GM18502 (cell line): ENCODE results near the gene PIGW.

Experiments used
- ATAC-seq: cut with Tn5 transposase; IDR thresholded peaks from one replicate; pipeline ENCODE4 v1.9.1; 2021; ENCODE audit warnings: mild to moderate bottlenecking; ENCODE audit not compliant: unreplicated experiment, poor library complexity

Gene PIGW, protein sequence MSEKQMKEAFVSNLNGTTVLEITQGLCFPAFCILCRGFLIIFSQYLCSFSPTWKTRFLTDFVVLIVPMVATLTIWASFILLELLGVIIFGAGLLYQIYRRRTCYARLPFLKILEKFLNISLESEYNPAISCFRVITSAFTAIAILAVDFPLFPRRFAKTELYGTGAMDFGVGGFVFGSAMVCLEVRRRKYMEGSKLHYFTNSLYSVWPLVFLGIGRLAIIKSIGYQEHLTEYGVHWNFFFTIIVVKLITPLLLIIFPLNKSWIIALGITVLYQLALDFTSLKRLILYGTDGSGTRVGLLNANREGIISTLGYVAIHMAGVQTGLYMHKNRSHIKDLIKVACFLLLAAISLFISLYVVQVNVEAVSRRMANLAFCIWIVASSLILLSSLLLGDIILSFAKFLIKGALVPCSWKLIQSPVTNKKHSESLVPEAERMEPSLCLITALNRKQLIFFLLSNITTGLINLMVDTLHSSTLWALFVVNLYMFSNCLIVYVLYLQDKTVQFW

DNA sequence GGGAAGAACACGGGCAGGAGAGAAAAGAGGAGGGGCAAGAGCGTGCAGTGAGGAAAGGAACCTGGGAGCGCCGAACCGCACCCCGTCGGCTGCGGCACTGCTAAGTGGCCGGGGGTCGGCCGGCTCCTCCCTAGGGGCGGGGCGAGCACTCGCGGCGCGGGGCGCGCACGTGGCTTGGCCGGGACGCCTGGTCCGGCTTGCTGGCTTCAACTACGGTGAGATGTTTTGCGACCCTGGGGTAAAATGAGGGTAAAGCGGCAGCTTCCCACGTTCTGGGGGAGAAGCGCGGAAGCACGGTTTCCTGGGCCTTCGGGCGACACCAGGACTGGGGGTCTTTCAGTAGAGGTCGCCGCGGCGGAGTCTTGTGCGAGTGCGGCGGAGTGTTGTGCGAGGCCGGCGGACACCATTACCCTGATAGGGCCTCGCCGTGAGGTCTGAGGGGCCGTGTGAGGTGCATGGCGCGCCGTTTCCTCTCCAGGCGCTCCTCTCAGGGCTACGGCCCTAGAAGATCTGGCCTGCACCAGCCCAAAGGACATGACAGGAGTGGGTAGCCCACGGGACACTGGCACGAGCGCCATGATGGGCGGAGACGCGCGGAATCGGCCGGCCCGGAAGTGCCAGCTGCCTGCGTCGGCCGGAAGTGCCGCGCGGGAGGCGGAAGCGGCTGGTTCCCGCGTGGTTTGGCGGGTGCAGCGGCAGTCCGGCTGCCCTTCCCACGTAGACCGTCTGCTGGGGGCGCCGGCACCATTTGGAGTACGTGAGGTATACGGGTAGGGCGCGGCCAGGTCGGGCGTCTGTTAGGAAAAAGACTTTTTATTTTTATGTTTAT, at the start of gene PIGW, which contains the start of gene MYO19:
PIGW (plus strand) TSS at position 148 of the 829 bp plus-strand sequence. CDS start 2,115 bp downstream, outside the sequence.
MYO19 (minus strand) TSS at position 29 of the 829 bp plus-strand sequence. CDS start 2,330 bp downstream, outside the sequence.
- ATAC-seq, result peak; percentile 73

DNA sequence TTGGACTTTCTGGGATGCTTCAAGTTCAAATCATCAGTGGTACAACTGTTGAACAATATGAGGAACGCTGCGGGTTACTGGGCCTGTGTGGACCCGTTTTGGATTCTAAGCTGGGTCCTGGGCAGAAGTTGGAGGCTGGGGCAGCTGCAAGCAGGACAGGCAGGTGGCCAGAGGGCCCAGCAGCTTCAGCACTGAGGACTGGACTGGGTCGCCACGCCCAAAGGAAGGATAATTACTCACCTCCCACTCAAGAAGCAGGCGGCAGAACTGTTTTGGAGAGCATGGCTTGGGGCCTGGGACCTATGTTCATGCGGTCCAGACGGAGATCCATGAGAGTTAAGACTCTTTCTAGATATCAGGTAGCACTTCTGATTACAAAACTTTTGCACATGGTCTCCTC, 49.8 kb upstream of the PIGW start:
- ATAC-seq, result no peak

DNA sequence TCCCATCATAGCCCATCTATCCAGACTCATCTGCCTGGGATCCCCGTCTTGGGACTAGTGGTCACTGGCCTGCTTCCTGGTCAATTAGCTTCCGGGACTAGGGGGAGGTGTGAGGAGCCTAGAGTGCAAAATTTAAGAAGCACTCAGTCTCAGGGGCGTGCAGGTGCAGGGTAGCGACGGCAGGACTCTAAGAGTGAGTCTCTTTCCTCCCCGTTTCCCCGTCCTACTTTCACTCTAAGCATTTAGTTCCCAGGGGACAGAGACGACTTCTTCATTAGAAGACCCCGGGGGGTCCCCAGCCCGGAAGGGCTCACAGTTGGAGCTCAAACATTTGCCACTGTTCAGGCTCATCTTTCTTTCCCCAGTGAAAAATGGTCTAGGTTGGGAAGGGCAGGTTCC, 49.0 kb upstream of the PIGW start:
- ATAC-seq, result no peak

DNA sequence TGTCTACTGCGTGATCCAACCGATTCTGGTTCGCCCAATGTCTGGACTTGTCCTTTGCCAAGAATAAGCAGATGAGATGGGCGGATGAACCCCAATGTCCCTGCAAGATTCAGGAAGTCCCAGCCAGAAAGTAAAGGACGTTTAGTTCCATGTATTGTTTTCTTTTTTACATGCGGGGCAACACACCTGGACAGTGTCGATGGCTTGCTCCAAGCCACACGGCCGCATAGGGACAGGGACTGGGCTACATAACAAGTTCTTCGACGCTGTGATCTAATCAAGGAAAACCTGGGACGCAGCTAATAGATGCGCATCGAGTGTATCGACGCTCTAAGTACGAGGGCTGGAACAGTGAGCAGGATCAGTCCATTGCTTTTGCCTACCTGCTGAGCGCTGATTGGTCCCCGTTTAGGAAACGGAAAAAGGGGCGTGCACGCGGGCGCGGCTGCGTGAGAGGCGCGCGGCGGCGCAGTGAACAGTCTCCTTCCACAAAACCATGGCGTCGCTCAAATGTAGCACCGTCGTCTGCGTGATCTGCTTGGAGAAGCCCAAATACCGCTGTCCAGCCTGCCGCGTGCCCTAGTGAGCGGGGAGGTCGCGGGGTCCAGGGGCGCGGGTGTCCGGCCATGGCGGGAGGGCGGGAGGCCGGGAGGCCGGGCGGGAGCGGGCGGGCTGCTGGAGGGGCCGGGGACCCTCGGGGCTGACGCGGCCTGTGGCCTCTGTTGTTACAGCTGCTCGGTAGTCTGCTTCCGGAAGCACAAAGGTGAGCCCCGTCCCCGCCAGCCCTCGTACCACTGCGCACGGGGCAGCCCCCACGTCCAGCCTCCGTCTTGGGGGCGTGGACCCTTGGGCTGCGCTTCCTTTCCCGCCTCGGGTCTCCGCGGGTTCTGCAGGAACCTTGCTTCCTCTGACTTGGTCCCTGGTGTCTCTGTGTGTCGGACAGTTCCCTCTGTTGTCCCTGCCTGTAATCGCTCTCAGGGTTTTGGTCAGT, 48.3 kb upstream of the PIGW start, which contains the start of gene ZNHIT3:
ZNHIT3 (plus strand) TSS at position 478 of the 991 bp plus-strand sequence; CDS start at position 497, 19 bp downstream.
- ATAC-seq, result peak; percentile 88

DNA sequence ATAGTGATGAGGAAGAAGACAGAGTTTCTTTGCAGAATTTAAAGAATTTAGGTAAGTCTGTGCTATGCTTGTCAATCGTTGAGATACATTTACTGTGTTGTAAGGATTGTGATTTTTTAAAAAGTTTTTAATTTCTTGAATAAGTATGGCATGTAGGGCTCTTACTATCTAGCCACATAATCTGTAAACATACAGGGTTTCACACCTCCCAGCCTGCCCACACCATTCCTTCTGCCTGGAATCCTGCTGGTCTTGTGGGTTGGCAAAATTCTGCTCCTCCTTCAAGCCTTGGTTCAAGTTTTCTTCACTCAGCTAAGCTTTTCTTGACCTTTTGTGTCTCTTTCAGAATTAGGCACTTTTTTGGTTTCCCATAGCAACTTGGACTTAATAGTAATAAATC, 40.8 kb upstream of the PIGW start:
- ATAC-seq, result no peak

DNA sequence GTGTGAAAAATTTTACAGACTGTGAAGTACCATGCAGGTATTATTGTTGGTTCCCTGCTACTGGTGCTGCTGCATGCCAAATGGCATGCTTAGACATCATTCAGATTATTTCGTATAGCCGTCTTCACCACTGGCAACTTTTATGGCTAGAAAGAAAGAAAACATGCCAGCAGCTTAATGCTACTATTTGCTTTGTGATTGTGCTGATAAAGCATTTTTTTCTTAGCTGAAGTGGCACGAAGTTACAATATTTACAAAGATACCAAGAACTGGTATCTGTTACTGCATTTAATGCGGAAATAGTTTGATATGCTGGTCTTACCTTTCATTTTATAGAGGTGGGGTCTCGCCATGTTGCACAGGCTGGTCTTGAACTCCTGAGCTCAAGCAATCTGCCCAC, 40.1 kb upstream of the PIGW start:
- no peak for ATAC-seq

DNA sequence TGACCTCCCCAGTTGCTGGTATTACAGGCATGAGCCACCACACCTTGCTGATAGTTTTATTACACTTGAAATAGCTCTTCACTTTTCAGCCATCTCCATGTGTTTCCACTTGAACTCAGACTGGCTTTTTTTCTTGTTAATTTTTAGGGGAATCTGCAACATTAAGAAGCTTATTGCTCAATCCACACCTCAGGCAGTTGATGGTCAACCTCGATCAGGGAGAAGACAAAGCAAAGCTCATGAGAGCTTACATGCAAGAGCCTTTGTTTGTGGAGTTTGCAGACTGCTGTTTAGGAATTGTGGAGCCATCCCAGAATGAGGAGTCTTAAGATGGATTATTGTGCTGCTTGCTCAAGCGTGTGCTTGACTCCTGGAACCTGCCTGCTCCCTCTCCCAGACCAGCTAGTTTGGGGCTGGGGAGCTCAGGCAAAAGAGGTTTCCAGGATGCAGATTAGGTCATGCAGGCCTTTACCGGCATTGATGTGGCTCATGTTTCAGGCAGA, 39.7 kb upstream of the PIGW start:
- no peak for ATAC-seq

DNA sequence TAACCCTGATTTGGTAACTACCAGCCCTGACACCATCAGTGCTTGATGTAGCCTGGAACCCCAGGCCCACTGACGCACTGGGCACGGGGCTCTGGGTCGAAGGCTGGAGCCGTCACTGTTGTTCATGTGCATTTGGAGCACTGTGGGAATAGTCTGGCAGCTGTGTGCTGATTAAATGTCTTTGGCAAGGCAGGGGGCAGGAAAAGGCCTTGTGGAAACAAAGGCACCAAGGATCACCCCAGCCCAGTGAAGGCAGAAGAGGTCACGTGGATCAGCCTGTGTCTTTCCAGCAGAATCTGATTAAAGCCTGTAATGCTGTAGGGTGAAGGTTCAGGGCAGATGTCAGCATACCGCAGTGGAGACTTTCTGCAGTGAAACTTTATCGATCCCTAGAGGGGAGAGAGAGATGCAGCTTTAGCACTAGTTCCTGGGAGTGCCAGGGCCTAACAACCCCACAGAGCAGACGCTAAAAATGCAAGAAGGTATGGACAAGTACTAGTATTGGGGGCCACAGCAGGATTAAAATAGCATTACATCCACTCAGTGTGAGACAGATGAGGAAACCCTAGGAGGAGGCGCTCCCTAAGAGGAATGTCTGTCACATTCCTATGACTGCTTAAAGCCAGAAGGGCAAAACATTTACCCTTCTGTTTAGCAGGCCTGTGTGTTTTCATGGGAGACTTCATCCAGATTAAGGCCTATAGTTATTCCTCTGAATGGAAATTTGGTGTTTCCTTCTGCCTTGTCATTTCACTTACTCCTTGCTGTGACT, 38.6 kb upstream of the PIGW start:
- no peak for ATAC-seq

DNA sequence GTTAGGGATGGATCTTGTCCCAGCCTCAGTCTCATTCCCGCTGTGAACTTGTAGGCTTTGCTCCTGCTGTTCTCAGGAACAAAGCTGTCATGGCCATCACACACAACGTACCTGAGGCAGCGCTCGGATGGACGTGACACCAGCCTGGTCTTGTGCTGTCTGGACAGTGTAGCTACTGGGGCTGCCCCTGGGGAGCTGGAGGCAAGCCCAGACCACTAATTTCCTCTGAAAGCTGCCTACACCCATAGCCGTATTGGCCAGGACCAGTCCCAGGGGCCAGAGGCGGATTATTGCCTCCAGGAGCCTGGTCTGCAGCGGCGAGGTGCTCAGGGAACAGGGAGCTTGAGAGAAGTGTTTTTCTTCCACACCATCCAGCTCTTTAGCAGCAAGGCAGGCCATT, 36.6 kb upstream of the PIGW start:
- ATAC-seq, result no peak

DNA sequence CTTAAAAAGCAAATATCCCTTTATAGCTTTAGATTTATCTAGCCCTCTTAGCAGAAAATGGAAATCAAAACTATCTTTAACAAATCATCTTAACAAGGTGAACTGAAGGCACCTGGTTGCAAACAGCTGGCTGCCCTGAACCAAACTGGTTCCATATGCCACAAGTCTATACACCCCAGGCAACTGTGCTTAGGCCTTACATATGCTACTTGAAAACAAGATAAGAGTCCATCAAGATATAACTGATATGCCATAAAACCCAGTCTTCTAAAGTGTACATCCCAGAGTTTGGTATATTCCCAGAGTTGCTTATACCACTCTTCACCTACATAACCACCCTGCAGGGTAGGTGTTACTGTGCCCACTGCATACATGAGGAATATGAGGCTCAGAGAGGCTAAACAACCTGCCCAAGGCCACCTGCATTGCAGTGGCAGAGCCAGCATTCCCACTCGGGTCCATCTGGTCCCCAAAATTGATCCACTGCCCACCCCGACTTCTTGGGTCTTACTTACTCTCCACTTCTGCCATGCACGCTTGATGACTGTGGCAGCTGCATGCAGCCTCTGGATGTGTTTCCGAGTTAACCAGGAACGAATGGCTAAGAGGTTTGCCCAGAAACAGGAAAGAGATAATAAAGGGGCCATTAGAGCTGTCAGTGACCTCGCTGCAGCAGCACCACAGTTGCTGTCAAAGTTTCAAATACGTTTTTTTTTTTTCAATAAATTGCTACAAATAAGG, 36.1 kb upstream of the PIGW start:
- no peak for ATAC-seq

DNA sequence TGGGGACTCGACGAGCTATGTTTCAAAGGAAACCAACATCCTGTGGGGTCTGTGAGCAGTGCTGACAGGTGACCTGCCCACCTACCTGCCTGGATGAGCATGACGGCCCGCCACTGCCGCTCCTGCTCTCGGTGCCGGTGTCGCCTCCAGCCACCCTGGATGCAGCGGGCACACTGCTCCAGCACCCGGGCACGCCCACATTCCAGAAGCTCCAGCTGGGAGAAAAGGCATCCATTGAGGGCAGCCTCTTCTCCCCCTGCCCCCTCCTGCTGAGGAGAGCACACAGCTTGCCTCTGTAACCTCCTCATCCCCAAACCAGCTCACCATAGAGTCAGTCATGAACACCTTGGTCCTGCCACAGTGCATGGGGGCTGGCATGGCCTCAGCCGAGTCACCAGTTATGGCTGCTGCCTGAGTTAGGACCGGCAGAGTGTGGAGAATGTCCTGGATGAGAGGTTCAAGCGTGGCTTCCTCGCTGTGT, 34.0 kb upstream of the PIGW start:
- ATAC-seq, result no peak

DNA sequence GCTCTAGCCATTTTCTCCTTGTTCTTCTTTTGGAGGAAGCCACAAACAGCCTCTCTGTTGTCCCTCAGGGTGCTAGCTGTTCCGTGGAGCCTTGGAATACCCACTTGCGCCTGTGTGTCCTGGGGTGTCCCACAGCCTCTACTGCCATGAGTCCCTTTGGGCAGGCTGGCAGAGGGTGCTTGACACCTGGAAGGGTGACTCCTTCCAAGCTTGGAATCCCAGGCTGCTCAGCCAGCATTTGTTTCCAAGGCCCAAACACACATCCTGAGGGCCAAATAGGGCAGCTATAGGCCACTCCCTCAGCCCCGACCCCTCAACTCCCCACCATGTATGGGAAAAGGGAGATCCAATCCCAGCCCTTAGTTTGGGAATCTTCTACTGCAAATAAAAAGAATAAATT, 33.4 kb upstream of the PIGW start:
- ATAC-seq, result no peak

DNA sequence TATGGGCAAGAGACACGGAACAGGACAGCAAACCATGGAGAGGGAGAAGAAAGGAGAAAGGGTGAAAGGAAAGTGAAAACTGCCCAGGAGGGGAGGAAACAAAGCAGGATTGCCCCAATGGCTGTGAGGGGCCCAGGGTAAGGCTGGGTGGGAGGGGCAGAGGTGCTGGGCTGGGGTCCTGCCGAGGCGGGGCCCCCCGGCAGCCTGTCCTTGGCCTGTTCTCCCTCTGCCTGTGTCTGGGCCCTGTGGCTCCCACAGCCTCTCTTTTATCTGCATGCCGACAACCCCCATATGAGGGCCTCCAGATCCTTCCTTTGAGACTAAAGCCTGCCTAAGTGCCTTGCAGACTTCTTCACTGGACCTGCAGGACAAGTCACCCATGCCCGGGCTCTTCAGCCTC, 32.8 kb upstream of the PIGW start:
- no peak for ATAC-seq

DNA sequence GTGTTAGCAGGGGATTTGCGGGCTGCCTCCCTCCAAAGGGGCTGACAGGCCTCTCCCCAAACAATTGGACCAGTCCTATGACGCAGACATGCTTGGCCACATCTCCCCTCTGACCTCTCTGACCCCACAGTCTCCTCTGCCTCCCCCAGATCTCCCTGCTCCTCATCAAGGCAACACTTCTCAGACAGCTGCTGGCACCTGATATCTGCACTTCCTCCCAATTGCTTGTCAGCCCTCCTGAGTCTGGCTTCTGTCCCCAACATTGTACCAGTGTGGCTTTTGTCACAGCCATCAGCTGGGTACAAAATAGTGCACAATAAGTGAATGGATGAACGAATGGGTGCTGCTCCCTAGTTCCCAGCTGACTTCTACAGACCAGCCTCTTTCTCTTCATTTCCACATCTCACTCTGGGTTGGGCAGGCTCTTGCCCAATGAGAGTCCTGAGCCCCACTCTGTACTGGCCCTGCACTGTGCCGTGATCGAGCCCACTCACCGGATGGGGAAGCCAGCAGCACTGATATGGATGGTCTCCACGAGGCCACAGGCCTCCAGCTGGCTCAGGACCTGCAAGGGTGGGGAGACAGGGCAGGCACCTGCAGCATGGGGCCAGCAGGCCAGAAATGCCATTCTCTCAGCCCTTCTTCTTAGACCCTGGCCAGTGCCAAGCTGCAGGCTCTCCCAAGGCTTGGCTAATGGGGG, 31.2 kb upstream of the PIGW start:
- no peak for ATAC-seq

DNA sequence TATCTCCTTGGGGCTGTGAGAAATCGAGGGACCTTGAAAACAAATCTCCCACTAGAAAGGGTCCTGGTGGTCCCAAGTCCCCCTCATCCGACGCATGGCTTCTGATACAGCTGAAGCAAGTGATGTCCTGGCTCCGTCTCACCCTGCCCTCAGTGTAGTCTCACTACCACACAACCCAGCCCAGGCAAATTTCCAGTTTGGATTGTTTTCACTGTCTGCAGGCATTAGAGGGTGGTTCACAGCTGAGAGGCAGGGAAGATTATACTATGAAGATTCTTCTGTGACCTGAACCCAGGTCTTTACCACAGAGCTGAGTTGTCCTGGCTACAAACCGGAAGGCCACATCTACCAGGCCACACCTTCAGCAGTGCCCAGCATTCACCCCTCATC, 30.6 kb upstream of the PIGW start:
- ATAC-seq, result no peak

DNA sequence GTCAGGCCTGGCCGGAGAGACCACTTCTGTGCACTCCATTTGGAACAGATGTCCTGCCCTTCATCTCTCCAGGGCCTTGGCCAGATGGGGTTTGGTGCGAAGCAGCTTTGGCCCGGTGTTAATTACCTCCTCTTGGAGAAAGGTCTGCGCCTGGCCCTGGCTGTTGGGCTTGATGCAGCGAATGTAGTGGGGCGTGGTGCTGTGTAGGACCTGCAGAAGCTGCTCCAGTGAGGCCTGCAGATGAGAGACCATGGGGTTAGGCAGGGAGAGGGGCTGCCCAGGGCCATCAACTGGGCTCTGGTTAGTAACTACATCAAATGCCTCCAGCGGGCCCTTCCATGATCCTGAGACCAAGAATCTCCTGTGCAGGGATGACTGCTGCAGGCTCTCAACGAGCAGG, 29.6 kb upstream of the PIGW start:
- no peak for ATAC-seq

DNA sequence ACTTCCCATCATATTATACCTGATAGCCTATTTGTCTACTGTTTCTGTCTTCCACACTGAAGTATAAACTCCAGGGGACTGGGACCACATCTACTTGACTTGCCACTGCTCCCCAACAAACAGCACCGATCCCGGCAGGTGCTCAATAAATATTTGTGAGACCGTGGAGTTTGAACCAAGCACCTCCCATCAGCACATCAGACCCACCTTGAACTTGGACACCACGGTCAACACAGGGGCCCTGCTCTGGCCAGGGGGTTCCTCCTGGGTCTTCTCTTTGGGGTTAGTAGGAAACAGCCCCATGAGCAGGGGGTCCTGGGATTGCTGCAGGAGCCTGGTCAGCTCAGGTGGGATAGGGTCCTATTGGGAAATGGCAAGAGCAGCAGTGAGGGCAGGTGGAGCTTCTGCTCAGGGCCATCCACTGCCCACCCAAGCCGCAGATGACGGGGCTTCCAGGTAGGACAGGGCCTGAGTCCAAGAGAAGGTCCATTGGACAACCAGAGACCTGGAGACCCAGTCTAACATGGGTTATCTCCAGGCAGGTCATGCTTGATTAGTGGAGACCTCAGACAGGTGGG, 28.4 kb upstream of the PIGW start:
- no peak for ATAC-seq
